K562 (cell line): ENCODE data around the gene TRIM34. TPM values are rescaled to one million over a fixed set of nuclear protein-coding genes. Genes with fewer than 3 reads are reported as not detected.

ENCODE experiments used
- CREB5 ChIP-seq: fragments of 250-450 bp; sonication (Bioruptor Pico); IDR thresholded peaks from 2 replicates; pipeline ENCODE4 v1.5.0; 2020; ENCODE audit warnings: mild to moderate bottlenecking
- EZH2 ChIP-seq: IDR thresholded peaks from 2 replicates; pipeline ENCODE4 v1.6.1; 2012; ENCODE audit warnings: low read depth, mild to moderate bottlenecking, inconsistent platforms, low read length, borderline replicate concordance
- FOXP1 ChIP-seq: sonication (generic); formaldehyde crosslinking; IDR thresholded peaks from 2 replicates; pipeline ENCODE4 v1.8.0; 2022; ENCODE audit warnings: mild to moderate bottlenecking, missing genetic modification reagents
- RERE ChIP-seq: sonication (generic); formaldehyde crosslinking; IDR thresholded peaks from 2 replicates; pipeline ENCODE4 v1.8.0; 2023; ENCODE audit warnings: missing genetic modification reagents, mild to moderate bottlenecking, borderline replicate concordance
- ZNF23 ChIP-seq: fragments of 250-450 bp; sonication (Bioruptor Pico); IDR thresholded peaks from 2 replicates; pipeline ENCODE4 v1.4.0; 2020; ENCODE audit warnings: mild to moderate bottlenecking
- ZNF780A ChIP-seq: fragments of 250-450 bp; sonication (Bioruptor Pico); IDR thresholded peaks from 2 replicates; pipeline ENCODE4 v1.5.0; 2021; ENCODE audit warnings: mild to moderate bottlenecking
- polyA plus RNA-seq, 8 experiments: library from polyadenylated mRNA; depleted of rRNA in 4 of 8; stranded (reverse) in 5 of 8; unstranded in 3 of 8; fragments of >200 nt; fragmentation: Nextera tagmentation in 2 of 8; fragmentation: Illumina TruSeq in 1 of 8; extraction: Ambion mirVana in 2 of 8; extraction: Trizol in 1 of 8; gene quantifications; 2 replicates each; pipeline versions ENCODE4 v1.2.1 to v1.2.3, GENCODE V29; 2011 to 2014; ENCODE audit warnings: inconsistent platforms in 1 of 8, missing spikeins in 1 of 8
- total RNA-seq, 7 experiments: library from RNA; depleted of rRNA in 6 of 7; stranded (reverse); fragments of >200 nt in 6 of 7; fragmentation: Illumina TruSeq in 2 of 7; extraction: Trizol in 2 of 7; gene quantifications; 2 replicates each; pipeline versions ENCODE4 v1.2.1 to v1.2.3, GENCODE V29; 2011 to 2021; ENCODE audit warnings: low replicate concordance in 1 of 7
- TF ChIP-seq, protein P1 (sequence below): sonication (generic); IDR thresholded peaks from 2 replicates; pipeline ENCODE4 v1.6.1; 2016
- TF ChIP-seq, protein P2 (sequence below), 2 experiments: fragments of 150-350 bp in 1 of 2; IDR thresholded peaks; 2 replicates each; pipeline ENCODE4 v1.6.1; 2012 to 2016; ENCODE audit warnings: low read depth in 2 of 2, low read length in 2 of 2, mild to moderate bottlenecking in 1 of 2, moderate library complexity in 1 of 2
- TF ChIP-seq, protein P3 (sequence below), 2 experiments: fragments of 450-650 bp; IDR thresholded peaks; 2 replicates each; pipeline ENCODE4 v1.6.1; 2018; ENCODE audit warnings: mild to moderate bottlenecking in 2 of 2, low read depth in 1 of 2; ENCODE audit not compliant: partially characterized antibody in 2 of 2

Gene TRIM34
- total and polyA plus RNA-seq, 9 of the 15 experiments (the other 6 are each of a cell fraction or from before 2014, with no cell fraction given), result 0.31 to 2.9 (median 1.3) TPM

DNA sequence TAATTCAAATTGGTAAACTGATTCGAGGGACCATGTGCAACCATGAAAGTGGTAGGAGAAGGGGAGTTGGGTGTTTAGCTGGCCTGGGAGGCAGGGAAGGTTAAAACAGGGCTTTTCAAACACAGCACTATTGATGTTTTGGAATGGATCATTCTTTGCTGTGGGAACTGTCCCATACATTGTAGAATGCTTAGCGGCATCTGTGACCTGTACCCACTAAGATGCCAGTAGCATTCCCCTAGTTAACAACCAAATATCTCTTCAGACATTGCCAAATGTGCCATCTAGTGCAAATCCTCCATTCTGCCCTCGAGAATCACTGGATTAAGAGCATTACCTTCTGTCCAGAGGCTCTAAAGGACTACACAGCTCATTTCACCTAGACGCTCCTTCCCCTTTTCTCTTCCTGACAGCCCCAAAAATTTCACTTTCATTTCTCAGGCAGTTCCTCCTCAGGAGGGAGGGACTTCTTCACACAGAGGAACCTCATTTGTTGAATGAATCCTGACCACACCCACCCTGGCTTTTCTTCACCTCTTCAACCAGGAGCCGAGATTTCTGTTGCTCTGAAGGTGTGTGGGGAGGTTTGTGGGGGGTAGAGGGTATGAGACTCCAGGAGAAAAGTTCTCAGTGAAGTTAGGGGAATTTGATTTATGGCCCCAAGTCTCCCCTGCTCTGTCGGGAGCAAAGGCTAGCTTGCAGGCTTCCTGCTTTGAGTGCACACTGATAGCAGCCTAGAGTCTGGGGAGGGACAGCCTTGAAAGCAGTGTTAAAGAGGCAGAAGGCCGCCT lies at the start of gene TRIM34 (continued):
- no peak for TF ChIP-seq RERE (CRISPR knock-in tag)
- TF ChIP-seq ZNF23 (CRISPR knock-in tag), result no peak
- no peak for TF ChIP-seq ZNF780A (CRISPR knock-in tag)
- no peak for TF ChIP-seq FOXP1
- TF ChIP-seq CREB5, result no peak
- TF ChIP-seq, protein P1, sequence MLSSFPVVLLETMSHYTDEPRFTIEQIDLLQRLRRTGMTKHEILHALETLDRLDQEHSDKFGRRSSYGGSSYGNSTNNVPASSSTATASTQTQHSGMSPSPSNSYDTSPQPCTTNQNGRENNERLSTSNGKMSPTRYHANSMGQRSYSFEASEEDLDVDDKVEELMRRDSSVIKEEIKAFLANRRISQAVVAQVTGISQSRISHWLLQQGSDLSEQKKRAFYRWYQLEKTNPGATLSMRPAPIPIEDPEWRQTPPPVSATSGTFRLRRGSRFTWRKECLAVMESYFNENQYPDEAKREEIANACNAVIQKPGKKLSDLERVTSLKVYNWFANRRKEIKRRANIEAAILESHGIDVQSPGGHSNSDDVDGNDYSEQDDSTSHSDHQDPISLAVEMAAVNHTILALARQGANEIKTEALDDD, result no peak
- no peak for TF ChIP-seq EZH2
- TF ChIP-seq, protein P2, sequence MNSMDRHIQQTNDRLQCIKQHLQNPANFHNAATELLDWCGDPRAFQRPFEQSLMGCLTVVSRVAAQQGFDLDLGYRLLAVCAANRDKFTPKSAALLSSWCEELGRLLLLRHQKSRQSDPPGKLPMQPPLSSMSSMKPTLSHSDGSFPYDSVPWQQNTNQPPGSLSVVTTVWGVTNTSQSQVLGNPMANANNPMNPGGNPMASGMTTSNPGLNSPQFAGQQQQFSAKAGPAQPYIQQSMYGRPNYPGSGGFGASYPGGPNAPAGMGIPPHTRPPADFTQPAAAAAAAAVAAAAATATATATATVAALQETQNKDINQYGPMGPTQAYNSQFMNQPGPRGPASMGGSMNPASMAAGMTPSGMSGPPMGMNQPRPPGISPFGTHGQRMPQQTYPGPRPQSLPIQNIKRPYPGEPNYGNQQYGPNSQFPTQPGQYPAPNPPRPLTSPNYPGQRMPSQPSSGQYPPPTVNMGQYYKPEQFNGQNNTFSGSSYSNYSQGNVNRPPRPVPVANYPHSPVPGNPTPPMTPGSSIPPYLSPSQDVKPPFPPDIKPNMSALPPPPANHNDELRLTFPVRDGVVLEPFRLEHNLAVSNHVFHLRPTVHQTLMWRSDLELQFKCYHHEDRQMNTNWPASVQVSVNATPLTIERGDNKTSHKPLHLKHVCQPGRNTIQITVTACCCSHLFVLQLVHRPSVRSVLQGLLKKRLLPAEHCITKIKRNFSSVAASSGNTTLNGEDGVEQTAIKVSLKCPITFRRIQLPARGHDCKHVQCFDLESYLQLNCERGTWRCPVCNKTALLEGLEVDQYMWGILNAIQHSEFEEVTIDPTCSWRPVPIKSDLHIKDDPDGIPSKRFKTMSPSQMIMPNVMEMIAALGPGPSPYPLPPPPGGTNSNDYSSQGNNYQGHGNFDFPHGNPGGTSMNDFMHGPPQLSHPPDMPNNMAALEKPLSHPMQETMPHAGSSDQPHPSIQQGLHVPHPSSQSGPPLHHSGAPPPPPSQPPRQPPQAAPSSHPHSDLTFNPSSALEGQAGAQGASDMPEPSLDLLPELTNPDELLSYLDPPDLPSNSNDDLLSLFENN (IDR thresholded peaks at IDR 0.05; ENCODE audit: low read depth in 2 of 2, low read length in 2 of 2), result no peak
- TF ChIP-seq, protein P3, sequence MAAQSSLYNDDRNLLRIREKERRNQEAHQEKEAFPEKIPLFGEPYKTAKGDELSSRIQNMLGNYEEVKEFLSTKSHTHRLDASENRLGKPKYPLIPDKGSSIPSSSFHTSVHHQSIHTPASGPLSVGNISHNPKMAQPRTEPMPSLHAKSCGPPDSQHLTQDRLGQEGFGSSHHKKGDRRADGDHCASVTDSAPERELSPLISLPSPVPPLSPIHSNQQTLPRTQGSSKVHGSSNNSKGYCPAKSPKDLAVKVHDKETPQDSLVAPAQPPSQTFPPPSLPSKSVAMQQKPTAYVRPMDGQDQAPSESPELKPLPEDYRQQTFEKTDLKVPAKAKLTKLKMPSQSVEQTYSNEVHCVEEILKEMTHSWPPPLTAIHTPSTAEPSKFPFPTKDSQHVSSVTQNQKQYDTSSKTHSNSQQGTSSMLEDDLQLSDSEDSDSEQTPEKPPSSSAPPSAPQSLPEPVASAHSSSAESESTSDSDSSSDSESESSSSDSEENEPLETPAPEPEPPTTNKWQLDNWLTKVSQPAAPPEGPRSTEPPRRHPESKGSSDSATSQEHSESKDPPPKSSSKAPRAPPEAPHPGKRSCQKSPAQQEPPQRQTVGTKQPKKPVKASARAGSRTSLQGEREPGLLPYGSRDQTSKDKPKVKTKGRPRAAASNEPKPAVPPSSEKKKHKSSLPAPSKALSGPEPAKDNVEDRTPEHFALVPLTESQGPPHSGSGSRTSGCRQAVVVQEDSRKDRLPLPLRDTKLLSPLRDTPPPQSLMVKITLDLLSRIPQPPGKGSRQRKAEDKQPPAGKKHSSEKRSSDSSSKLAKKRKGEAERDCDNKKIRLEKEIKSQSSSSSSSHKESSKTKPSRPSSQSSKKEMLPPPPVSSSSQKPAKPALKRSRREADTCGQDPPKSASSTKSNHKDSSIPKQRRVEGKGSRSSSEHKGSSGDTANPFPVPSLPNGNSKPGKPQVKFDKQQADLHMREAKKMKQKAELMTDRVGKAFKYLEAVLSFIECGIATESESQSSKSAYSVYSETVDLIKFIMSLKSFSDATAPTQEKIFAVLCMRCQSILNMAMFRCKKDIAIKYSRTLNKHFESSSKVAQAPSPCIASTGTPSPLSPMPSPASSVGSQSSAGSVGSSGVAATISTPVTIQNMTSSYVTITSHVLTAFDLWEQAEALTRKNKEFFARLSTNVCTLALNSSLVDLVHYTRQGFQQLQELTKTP (IDR thresholded peaks at IDR 0.05; ENCODE audit: low read depth in 1 of 2, partially characterized antibody in 2 of 2), result no peak
